Thymus (tissue), 11 donors: ENCODE data around the gene TMEM235. TPM values are rescaled to one million over a fixed set of nuclear protein-coding genes. Genes with fewer than 3 reads are reported as not detected.
A peak's percentile ranks its signal among the peaks of the same experiment; 100 is the strongest.

Experiments used
- DNase-seq, 9 donors: peaks; one replicate each; pipeline ENCODE4 v3.0.0-alpha.2; 2013; ENCODE audit warnings: low spot score in 9 of 9, low read depth in 6 of 9, missing footprints in 1 of 9
- H3K27ac ChIP-seq, 2 donors: one replicate each; pipeline ENCODE4 v1.5.1; 2013; ENCODE audit warnings: control low read depth in 1 of 2, low read depth in 1 of 2, low read length in 1 of 2, mild to moderate bottlenecking in 1 of 2, moderate library complexity in 1 of 2
- H3K27me3 ChIP-seq, 2 donors: one replicate each; pipeline ENCODE4 v1.5.1; 2013; ENCODE audit warnings: low read length in 1 of 2; ENCODE audit not compliant: control insufficient read depth in 2 of 2, insufficient read depth in 1 of 2
- H3K36me3 ChIP-seq, 2 donors: one replicate each; pipeline ENCODE4 v1.5.1; 2013; ENCODE audit warnings: low read length in 1 of 2, mild to moderate bottlenecking in 1 of 2, moderate library complexity in 1 of 2; ENCODE audit not compliant: control insufficient read depth in 2 of 2, insufficient read depth in 2 of 2
- H3K4me1 ChIP-seq, 2 donors: one replicate each; pipeline ENCODE4 v1.5.1; 2013; ENCODE audit warnings: low read length in 2 of 2; ENCODE audit not compliant: control insufficient read depth in 2 of 2, insufficient read depth in 2 of 2
- H3K4me3 ChIP-seq, 2 donors: one replicate each; pipeline ENCODE4 v1.5.1; 2013; ENCODE audit warnings: low read length in 2 of 2, control low read depth in 1 of 2, mild to moderate bottlenecking in 1 of 2
- H3K9me3 ChIP-seq, 2 donors: one replicate each; pipeline ENCODE4 v1.5.1; 2013; ENCODE audit warnings: low read length in 1 of 2, mild to moderate bottlenecking in 1 of 2; ENCODE audit not compliant: control insufficient read depth in 2 of 2, insufficient read depth in 1 of 2
- WGBS: extraction: QIAGEN DNeasy Blood & Tissue Kit; methylation state at CpG from one replicate; pipeline ENCODE4 v1.1.7; 2013; 5-methylcytosine and 5-hydroxymethylcytosine counted together
- polyA plus RNA-seq: library from polyadenylated mRNA; stranded (reverse); fragments of 200-250 nt; gene quantifications from one replicate; pipeline ENCODE4 v1.2.3, GENCODE V29; 2013
- total RNA-seq: library from RNA; stranded (reverse); fragments of 120-200 nt; gene quantifications from one replicate; pipeline ENCODE4 v1.2.4, GENCODE V29; 2013
- donor health status: healthy.

Gene TMEM235
- total and polyA plus RNA-seq, 2 donors = 0.50 to 1.8 TPM

DNA sequence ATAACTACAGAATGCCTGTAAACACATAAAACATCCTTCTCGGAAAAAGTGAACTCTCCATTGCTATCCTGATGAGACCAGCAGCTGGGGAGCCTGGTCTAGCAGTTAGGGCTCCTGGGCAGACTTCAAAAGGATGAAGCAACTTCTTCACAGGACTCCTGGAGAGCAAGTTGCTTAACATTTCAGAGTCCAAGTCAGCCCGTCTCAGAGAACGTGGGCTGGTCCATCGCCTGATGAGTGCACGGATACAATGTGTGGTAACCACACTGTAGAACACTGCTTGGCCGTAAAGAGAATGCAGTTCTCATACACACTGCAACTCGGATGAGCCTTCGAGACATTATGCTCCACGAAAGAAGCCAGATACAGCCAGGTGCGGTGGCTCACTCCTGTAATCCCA lies 52.7 kb downstream of the TMEM235 start:
- H3K9me3 ChIP-seq = peaks cover 0 to 6% of the 10 kb centered on the region in 2 donors
- WGBS = 91% methylated on average over 10 of the region's 10 CpGs
- no peak overlapping the region for H3K4me3 ChIP-seq
- no peaks in the 10 kb centered on the region for H3K36me3 ChIP-seq
- H3K4me1 ChIP-seq = peaks cover 16 to 51% of the 10 kb centered on the region in 2 donors
- DNase-seq = no peak
- no peak overlapping the region for H3K27ac ChIP-seq
- no peaks in the 10 kb centered on the region for H3K27me3 ChIP-seq

DNA sequence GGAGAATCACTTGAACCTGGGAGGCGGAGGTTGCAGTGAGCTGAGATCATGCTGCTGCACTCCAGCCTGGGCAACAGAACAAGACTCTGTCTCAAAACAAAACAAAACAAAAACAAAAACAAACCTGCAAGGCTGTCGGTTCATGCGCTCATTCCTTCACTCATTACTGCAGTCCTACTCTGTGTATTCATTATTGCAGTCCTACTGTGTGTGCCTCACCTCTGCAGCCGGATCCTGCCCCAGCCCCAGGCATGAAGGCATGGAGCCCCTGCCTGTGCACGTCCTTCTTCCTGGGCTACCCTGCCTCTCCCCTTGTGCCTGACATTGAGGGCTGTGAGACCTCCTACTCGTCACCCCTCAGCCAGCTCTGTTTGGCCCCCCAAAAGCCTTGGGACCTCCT lies 57.6 kb downstream of the TMEM235 start:
- no peak overlapping the region for H3K27ac ChIP-seq
- H3K9me3 ChIP-seq = peaks cover 0 to 4% of the 10 kb centered on the region in 2 donors
- no peak overlapping the region for H3K4me3 ChIP-seq
- DNase-seq = no peak
- H3K36me3 ChIP-seq = no peaks in the 10 kb centered on the region
- no peaks in the 10 kb centered on the region for H3K27me3 ChIP-seq
- H3K4me1 ChIP-seq = peaks cover 14 to 41% of the 10 kb centered on the region in 2 donors
- 96% methylated on average over 6 of the region's 6 CpGs for WGBS

DNA sequence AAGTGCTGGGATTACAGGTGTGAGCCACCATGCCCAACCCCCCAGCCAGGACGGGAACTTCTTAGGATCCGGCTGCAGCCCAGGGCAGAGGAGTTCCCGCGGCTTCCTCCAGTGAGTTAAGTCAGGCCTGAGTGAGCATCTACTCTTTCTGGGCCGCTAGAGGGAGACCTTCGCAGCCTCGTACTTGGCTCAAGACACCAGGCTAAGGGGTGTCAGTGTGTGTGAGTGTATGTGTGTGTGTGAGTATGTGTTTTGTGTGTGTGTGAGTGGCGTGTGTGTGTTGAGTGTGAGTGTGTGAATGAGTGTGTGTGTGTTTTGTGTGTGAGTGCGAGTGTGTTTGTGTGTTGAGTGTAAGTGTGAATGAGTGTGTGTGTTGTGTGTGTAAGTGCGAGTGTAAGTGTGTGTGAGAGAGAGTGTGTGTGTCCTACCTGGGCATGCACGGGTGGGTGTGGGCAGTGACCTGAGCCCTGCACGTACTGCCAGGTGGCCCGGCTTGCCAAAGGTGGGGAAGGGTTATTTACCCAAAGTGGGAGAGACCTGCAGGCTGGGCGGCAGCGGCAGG lies 58.5 kb downstream of the TMEM235 start:
- no peaks in the 10 kb centered on the region for H3K36me3 ChIP-seq
- H3K4me1 ChIP-seq = peaks cover 14 to 44% of the 10 kb centered on the region in 2 donors
- H3K27ac ChIP-seq = no peak overlapping the region
- no peaks in the 10 kb centered on the region for H3K27me3 ChIP-seq
- 36% methylated on average over 15 of the region's 15 CpGs for WGBS
- peak; percentile 67 to 93 (median 86) for DNase-seq
- peaks cover 0 to 4% of the 10 kb centered on the region in 2 donors for H3K9me3 ChIP-seq
- no peak overlapping the region for H3K4me3 ChIP-seq

Other genes with a start within 250 kb of the TMEM235 start
- 83.7 TPM for gene TMC6, start 102.9 kb upstream of the TMEM235 start, total RNA-seq
- 174 TPM for gene TMC6, start 102.9 kb upstream of the TMEM235 start, polyA plus RNA-seq
- 28.6 TPM for gene TMC8, start 100.9 kb upstream of the TMEM235 start, total RNA-seq
- gene TMC8, start 100.9 kb upstream of the TMEM235 start, polyA plus RNA-seq = 196 TPM
- 2.2 TPM for gene C17orf99, start 85.2 kb upstream of the TMEM235 start, total RNA-seq
- gene C17orf99, start 85.2 kb upstream of the TMEM235 start, polyA plus RNA-seq = 9.8 TPM
- 47.1 TPM for gene SYNGR2, start 63.0 kb upstream of the TMEM235 start, total RNA-seq
- gene SYNGR2, start 63.0 kb upstream of the TMEM235 start, polyA plus RNA-seq = 149 TPM
- 32.3 TPM for gene TK1, start 44.6 kb upstream of the TMEM235 start, total RNA-seq
- 3.8 TPM for gene TK1, start 44.6 kb upstream of the TMEM235 start, polyA plus RNA-seq
- gene AFMID, start 44.3 kb upstream of the TMEM235 start, total RNA-seq = 29.1 TPM
- gene AFMID, start 44.3 kb upstream of the TMEM235 start, polyA plus RNA-seq = 19.9 TPM
- gene BIRC5, start 17.4 kb upstream of the TMEM235 start, total RNA-seq = 53.2 TPM
- gene BIRC5, start 17.4 kb upstream of the TMEM235 start, polyA plus RNA-seq = 6.8 TPM
- 59.5 TPM for gene SOCS3, start 128.4 kb downstream of the TMEM235 start, total RNA-seq
- gene SOCS3, start 128.4 kb downstream of the TMEM235 start, polyA plus RNA-seq = 126 TPM
- gene PGS1, start 147.0 kb downstream of the TMEM235 start, total RNA-seq = 34.6 TPM
- 32.1 TPM for gene PGS1, start 147.0 kb downstream of the TMEM235 start, polyA plus RNA-seq